ENCODE measurements around the gene MAEA.
A peak's percentile ranks its signal among the peaks of the same experiment; 100 is the strongest.
"Not testable (repeated sequence)": the region's sequence is repeated elsewhere in the genome, so short reads cannot be mapped to it uniquely, and the experiment has no call there.

The MAEA gene

GRCh38 chr4:1324443-1325175, 34.9 kb downstream of the MAEA start:
- not testable (repeated sequence) for DNase-seq

GRCh38 chr4:1325176-1325480, 35.4 kb downstream of the MAEA start:
- DNase-seq: no peak

- no peak for DNase-seq
These were observed 36.3 kb downstream of the MAEA start for GRCh38 chr4:1325681-1326635.

GRCh38 chr4:1326751-1327525, 37.2 kb downstream of the MAEA start:
- DNase-seq: no peak

- DNase-seq: no peak
These were observed 38.0 kb downstream of the MAEA start for GRCh38 chr4:1327526-1328266.

GRCh38 chr4:1328267-1329155, 38.8 kb downstream of the MAEA start:
- no peak for DNase-seq

GRCh38 chr4:1329408-1330371, 40.0 kb downstream of the MAEA start:
- DNase-seq: peak; percentile 58

- DNase-seq: peak; percentile 78
These were observed 41.3 kb downstream of the MAEA start for GRCh38 chr4:1330761-1331590.

DNA sequence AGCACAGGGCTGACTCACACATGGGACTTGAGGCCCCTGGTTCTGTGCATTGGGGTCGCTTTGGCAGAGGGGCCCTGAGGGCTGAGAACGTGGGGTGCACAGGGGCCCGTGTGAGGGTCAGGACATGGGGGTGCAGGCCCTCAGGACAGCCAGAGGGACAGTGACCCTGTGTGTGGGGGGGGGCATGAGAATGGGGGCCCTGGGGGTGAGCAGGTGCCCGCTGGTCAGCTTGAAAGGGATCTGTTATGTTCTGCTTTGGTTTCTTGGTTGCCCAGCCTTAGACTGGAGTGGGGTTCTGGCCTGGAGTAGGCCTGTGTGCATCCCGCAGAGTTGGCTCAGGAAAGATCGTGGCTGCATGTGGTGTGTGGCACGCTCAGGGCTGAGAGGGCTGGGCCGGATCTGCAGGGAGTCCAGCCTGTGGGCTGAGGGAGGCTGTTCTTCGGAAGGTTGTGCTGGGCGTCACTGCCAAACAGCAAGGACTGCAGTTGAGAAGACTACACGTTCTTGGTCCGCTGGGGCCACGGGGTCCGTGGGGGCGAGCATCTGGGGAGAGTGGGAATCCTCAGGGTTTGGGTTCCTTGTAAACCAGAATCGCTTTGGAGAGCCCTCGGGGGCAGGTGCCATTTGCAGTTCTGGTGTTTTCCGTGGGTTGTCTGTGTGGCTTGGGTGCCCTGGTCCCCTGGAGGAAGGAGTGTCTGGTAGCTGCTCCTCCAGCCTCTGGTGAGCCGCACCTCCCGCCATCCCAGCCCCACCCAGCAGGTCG, 42.1 kb downstream of the MAEA start:
- no peak for DNase-seq

DNA sequence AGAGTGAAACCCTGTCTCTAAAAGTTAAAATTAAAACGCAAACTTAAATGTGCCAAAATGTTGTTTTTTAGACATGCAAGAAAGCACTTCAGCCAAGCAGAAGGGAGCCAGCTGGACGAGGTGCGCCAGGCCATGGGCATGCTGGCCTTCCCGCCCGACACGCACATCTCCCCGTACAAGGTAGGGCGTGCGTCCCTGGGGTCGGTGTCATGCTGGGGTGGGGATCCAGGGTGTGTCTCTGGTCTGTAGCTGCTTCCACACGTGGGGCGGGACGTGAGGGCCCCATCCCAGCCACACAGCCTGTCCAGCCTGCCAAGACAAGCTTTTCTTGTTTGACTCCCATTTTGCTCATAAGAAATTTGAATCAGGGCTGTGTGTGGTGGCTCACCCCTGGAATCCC, 43.0 kb downstream of the MAEA start:
- no peak for DNase-seq

GRCh38 chr4:1333256-1333655, 43.6 kb downstream of the MAEA start:
- DNase-seq: no peak

GRCh38 chr4:1333851-1334578, 44.3 kb downstream of the MAEA start:
- DNase-seq: not testable (repeated sequence)

DNA sequence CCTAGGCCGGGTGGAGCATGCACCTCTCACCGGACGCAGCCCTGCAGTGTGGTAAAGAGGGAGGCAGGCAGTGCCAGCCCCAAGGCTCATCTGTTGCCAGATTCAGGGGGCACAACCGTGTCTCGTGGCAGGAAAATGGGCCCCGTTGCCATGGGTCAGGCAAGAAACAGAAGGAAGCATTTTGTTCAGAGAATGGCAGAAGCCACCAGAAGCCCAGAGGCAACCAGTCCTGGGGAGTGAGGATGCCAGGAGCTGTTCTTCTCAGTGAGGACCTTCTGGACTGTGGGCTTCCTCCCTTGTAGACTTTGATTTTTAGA, 44.8 kb downstream of the MAEA start:
- no peak for DNase-seq

- not testable (repeated sequence) for DNase-seq
These were observed 45.6 kb downstream of the MAEA start for GRCh38 chr4:1335193-1335883.

DNA sequence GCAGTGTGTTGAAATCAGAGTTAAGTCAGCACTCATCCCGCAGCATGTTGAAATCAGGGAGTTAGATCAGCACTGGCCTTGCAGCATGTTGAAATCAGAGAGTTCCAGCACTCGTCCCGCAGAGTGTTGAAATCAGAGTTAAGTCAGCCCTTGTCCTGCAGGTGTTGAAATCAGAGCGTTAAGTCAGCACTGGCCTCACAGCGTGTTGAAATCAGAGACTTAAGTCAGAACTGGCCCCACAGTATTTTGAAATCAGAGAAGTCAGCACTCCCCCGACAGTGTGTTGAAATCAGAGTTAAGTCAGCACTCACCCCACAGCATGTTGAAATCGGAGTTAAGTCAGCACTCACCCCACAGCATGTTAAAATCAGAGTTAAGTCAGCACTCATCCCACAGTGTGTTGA, 46.4 kb downstream of the MAEA start:
- no peak for DNase-seq

GRCh38 chr4:1337376-1337831, 47.7 kb downstream of the MAEA start:
- no peak for DNase-seq
